Measurements from ENCODE around the gene ARAP2.

DNA sequence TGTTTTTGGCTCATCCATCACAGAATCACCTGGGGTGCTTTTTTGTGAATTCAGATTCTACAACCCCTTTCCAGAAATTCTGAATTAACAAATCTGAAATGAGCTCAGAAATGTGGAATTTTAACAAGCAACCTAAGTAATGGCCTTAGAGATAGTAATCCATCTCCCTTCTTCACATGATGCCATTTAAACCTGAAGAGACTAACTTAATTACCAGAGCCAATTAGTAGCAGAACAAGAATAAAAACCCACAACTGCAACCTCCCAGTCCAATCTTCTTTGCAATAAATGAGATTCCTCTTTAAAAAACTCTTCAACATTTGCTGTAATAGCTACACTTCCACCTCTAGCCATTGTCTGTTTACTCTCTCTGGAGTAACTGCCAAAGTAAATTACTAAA is 69.7 kb downstream of the ARAP2 start:
- TF ChIP-seq CTCF (IDR thresholded peaks at IDR 0.05 in 8 of 11, conservative IDR thresholded peaks at IDR 0.05 in 3 of 11) (no peak), POLR2AphosphoS5 (IDR thresholded peaks at IDR 0.05) (no peak), POLR2A (IDR thresholded peaks at IDR 0.05) (no peak)

All from spleen (tissue), 7 donors.